IPS-18c (cell line): ENCODE results near the gene LSM14A.
"Not testable (repeated sequence)": the region's sequence is repeated elsewhere in the genome, so short reads cannot be mapped to it uniquely, and the experiment has no call there.

Experiments used
- H3K4me3 ChIP-seq: 2 replicates; pipeline ENCODE4 v1.7.0; 2013; ENCODE audit warnings: low read depth, mild to moderate bottlenecking, low read length, moderate library complexity; ENCODE audit not compliant: insufficient read depth
- H3K9me3 ChIP-seq: one replicate; pipeline ENCODE4 v1.6.1; 2013; ENCODE audit warnings: mild to moderate bottlenecking, low read length, moderate library complexity; ENCODE audit not compliant: control insufficient read depth, insufficient read depth

LSM14A gene

DNA sequence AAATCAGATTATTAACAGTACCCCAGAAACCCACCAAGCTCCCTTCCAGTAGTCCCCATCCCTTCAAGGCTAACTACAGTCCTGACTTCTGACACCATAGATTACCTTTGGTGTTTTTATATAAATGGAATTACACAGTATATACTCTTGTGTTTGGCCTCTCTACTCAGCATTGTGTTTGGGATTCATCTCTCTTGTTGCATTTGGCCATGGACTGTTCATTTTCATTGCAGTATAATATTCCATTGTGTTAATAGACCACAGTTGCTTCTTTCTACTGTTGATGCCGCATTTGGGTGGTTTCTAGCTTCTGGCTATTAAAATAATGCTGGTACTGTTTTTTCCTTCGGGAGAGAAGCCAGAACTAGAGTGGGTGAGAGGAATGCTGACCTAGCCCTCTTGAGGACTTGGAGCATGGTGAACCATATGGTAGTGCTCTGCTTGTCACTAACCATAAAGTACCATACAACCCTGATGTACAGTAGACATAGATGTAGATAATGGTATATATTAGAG, 63.2 kb downstream of the LSM14A start:
- Histone ChIP-seq H3K9me3 (no peaks in the 10 kb centered on the region), H3K4me3 (no peak overlapping the region)

DNA sequence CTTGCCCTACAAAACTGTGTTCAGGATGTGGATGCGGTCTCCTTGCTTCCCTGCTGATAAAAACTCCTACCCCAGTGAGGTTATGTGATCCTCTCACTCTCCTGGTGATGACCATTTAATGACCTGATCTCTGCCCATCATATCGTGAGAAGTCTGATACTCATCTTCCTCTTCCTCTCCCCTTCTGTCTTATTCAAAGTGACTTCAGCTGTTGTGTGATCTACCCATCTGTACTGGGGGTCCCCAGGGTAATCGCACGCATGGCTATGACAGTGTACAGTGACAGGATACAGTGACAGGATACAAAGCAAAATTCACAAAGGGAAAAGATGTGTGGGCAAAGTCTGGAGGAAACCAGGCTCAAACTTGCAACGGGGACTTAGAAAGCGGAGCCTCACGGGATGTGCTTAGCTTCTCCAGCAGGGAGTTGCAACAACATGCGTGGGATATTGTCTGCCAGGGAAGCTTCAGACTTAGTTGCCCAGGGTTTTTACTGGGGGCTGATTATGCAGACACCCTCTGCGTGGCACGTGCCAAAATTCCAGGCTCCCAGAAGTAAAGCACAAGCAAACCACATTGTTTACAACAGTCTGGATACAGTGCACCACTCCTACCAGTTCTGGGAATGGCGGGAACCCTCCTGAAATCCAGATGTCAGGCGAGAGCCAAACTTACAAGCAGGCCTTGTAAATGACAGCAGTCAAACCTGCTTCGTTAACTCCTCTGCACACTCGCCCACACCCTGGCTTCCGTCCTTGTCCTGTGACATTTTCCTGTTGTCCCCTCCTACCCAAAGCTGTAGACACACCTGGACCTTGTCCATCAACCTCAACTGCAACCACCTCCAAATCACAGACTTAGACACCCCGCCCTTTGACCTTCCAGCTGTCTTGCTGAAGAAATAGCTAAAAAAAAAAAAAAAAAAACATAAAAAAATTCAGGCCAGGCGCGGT, 64.0 kb downstream of the LSM14A start:
- no peak overlapping the region for H3K4me3 ChIP-seq
- H3K9me3 ChIP-seq, result no peaks in the 10 kb centered on the region

DNA sequence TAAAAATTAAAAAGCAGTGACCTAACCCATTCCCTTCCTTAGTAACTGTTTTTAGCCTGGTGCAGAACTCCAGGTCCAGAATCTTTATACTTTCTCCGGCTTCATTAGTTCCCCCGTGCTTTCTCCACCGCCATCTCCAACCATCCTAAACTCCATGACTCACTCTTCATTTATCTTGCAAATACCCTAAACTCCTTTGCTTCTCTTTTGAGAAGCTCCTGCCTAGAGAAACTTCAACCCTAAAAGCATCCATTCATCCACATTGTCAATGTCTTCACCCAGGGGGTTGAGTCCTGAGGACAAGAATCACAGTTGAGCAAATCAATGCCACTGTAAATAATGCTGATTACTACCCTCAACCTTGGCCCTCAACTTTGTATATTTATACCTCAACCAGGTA, 65.0 kb downstream of the LSM14A start:
- no peaks in the 10 kb centered on the region for H3K9me3 ChIP-seq
- no peak overlapping the region for H3K4me3 ChIP-seq

DNA sequence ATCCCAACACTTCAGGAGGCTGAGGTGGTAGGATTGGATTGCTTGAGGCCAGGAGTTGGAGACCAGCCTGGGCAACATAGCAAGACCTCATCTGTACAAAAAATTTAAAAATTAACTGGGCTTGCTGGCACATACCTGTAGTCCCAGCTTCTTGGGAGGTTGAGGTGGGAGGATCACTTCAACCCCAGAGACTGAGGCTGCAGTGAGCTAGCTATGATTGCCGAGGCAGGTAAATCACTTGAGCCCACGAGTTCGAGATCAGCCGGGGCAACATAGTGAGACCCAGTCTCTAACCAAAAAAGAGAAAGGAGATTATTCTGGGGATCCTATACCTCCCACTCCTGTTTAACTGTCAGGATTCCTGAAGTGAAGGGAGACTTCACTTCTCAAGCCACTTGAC, 65.6 kb downstream of the LSM14A start:
- H3K4me3 ChIP-seq, result no peak overlapping the region
- H3K9me3 ChIP-seq, result no peaks in the 10 kb centered on the region

DNA sequence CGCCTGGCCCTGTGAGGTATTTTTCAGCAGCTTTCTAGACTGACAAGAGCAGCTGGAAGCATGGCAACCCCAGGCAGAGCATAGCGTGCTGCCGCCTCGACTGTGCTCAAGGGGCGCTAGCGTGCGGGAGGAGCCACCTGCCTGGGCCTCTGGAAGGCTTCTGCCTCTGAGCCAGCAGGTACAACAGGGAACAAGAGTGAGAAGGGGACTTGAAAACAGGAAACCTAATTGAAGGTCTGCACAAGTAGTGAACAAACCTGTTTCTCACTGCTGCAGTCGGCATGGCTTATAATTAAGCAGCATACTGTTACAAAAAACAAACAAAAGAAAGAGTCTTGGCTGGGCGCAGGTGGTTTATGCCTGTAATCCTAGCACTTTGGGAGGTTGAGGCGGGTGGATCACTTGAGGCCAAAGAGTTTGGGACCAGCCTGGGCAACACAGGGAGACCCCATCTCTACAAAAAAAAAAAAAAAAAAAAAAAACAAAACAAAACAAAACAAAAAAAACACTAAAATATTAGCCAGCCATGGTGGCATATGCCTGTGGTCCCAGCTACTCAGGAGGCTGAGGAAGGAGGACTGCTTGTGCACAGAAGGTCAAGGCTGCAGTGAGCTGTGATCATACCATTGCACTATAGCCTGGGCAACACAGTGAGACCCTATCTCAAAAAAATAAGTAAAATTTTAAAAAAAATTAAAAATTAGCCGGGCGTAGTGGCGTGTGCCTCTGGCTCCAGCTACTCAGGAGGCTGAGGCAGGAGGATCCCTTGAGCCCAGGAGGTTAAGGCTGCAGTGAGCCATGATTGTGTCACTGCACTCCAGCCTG, 69.4 kb downstream of the LSM14A start:
- no peak overlapping the region for H3K4me3 ChIP-seq
- no peaks in the 10 kb centered on the region for H3K9me3 ChIP-seq

DNA sequence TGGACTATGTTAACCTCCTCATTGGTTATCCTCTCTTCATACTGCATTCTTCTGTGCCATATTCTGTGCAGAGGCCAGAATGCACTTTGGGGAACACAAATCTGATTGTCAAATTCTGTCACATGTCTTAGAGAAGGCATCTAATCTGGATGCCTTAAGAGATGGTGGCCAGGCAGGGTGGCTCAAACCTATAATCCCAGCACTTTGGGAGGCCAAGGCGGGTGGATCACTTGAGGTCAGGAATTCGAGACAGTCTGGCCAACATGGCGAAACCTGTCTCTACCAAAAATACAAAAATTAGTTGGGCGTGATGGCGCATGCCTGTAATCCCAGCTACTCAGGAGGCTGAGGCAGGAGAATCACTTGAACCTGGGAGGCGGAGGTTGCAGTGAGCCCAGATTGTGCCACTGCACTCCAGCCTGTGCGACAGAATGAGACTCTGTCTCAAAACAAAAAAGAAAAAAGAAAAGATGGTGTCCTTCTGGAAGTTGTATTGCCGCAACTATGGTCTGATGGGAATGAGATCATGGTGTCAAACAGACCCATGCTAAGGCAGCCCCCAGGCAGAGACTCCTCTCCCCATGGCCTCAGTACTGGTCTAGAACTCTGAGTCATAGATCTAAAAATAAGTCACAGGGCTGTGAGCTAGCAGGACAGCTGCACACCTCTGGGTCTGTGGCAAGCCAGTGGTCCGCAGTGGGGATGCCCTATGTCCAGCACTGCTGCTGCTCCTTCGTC, 71.0 kb downstream of the LSM14A start:
- H3K9me3 ChIP-seq, H3K4me3 ChIP-seq: not testable (repeated sequence)

DNA sequence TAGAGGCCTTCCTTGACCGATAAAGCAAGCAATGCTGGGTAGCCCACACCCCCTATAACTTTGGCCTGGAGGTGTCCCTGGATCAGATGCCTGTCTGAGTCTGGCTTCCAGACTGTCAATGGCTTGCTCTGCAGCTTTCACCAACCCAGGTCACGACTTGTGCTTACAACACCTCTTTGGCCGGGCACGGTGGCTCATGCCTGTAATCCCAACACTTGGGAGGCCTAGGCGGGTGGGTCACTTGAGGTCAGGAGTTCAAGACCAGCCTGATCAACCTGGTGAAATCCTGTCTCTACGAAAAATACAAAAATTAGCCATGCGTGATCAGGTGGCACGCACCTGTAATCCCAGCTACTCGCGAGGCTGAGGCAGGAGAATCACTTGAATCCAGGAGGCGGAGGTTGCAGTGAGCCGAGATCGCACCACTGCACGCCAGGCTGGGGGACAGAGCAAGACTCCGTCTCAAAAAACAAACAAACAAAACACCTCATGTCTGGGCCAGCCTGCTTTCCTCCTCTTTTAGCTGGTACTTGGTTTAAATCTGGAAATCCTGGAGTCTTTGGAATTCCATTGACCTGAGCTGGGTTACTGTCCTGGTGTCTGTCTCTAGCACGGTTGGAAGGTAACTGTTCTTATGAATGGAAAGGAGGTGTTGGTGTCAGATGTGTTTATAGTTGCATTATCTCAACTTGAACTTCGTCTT, 71.7 kb downstream of the LSM14A start:
- no peaks in the 10 kb centered on the region for H3K9me3 ChIP-seq
- H3K4me3 ChIP-seq, result no peak overlapping the region

DNA sequence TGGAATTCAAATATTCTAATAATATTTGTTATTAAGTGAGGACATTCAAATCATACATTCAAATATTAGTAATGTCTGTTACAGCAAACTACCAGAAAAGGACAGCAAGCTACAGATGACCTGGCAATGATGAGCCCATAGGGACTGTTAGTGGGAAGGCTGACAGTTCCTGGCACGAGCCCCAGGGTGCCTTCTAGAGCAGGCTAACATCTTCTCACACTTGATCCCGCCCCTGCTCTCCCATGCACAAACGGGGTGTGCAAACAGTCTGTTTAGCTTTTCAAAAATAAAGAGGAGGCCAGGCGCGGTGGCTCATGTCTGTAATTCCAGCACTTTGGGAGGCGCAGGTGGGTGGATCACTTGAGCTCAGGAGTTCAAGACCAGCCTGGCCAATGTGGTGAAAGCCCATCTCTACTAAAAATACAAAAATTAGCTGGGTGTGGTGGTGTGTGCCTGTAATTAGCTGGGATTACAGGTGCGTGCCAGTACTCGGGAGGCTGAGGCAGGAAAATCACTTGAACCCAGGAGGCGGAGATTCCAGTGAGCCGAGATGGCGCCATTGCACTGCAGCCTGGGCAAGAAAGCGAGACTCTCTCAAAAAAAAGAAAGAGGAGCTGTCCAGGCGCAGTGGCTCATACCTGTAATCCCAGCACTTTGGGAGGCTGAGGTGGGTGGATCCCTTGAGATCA, 72.5 kb downstream of the LSM14A start:
- no peaks in the 10 kb centered on the region for H3K9me3 ChIP-seq
- no peak overlapping the region for H3K4me3 ChIP-seq

DNA sequence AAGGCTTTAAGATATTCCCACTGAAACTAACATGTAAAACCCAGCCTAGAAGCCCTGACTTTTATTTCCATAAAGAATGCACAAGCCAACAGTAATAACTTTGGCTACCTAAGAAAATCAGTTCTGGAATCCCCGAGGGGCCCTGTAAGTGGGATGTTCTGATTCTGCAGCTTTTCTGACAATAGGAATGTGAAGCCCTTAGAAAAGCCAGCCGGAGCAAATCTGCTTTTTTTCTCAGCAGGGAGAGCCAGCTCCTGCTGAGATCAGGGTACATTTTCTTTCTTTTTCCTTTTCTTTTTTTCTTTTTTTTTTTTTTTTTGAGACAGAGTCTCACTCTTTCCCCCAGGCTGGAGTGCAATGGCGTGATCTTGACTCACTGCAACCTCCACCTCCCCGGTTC, 74.0 kb downstream of the LSM14A start:
- Histone ChIP-seq H3K4me3 (no peak overlapping the region), H3K9me3 (no peaks in the 10 kb centered on the region)

DNA sequence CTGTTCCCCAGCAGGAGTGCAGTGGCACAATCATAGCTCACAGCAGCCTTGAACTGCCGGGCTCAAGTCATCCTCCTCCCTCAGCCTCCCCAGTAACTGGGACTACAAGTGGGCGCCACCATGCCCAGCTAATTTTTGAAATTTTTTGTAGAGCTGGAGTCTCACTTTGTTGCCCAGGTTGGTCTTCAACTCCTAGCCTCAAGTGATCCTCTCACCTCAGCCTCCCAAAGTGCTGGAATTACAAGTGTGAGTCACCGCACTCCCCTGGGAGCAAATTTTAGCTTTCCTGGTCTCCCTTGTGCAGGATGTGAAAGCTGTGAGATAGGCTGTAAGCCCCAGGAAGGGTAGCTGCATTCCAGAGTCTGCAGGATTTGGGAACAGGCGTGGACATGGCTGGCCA, 76.6 kb downstream of the LSM14A start:
- H3K9me3 ChIP-seq, result no peaks in the 10 kb centered on the region

DNA sequence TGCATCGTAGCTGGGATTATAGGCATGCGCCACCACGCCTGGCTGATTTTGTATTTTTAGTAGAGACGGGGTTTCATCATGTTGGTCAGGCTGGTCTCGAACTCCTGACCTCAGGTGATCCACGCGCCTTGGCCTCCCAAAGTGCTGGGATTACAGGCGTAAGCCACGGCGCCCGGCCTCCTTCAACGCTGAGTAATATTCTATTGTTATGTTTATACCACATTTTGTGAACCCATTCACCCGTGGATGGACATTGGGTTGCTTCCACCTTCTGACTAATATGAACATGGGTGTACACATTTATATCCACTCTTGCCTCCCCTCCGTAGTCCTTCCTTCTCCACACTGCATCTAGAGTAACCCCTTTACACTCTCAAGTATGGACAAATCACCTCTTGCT, 80.9 kb downstream of the LSM14A start:
- H3K9me3 ChIP-seq, H3K4me3 ChIP-seq: not testable (repeated sequence)

More for the DNA sequence above, 76.6 kb downstream of the LSM14A start:
- no peak overlapping the region for H3K4me3 ChIP-seq

DNA sequence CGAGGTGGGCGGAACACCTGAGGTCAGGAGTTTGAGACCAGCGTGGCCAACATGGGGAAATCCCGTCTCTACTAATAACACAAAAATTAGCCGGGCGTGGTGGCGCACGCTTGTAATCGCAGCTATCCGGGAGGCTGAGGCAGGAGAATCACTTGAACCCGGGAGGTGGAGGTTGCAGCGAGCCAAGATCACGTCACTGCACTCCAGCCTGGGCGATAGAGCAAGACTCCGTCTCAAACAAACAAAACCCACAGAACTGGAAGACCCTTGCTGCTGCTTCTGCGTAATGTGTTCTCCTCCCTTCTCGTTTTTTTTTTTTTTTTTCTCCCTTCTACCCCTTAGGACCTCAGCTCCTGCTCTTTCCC, 81.4 kb downstream of the LSM14A start:
- peak overlapping the region; percentile 78 for H3K4me3 ChIP-seq
- not testable (repeated sequence) for H3K9me3 ChIP-seq

DNA sequence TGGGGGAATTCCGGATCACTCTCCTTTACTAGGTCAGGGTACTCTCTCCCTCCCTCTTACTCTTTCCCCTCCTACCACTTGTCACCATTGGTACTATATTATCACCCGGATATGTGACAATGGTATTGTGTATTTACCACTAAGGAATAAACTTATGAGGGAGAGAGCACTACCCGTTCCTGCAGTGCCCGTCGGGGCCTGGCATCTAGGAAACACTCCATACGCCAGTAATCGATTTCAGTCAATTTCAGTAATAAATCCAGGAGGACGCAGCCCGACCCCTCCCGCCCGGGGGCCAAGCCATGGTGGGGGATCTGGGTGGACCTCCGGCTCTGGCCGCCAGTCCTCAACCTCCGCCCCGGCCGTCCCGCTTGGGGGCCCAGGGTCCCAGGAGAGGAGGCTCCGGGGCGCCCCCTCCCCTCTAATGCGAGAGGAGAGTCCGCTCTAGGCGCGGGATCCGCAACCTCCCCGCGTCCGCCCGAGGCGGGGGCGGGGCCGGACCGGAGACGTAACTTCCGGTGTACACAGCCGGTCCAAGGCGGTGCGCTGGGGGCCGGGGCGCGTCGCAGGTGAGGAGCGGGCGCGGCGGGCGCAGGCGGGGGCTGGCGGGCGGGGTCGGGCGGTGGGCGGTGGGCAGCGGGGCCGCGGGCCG, 81.9 kb downstream of the LSM14A start, which contains the start of gene GARRE1:
GARRE1 (plus strand) TSS at position 509 of the 652 bp plus-strand sequence. CDS start 45,920 bp downstream, outside the sequence.
- Histone ChIP-seq H3K4me3 (peak within 1 kb of the TSS; percentile 78), H3K9me3 (no peaks in the 10 kb centered on the region)

DNA sequence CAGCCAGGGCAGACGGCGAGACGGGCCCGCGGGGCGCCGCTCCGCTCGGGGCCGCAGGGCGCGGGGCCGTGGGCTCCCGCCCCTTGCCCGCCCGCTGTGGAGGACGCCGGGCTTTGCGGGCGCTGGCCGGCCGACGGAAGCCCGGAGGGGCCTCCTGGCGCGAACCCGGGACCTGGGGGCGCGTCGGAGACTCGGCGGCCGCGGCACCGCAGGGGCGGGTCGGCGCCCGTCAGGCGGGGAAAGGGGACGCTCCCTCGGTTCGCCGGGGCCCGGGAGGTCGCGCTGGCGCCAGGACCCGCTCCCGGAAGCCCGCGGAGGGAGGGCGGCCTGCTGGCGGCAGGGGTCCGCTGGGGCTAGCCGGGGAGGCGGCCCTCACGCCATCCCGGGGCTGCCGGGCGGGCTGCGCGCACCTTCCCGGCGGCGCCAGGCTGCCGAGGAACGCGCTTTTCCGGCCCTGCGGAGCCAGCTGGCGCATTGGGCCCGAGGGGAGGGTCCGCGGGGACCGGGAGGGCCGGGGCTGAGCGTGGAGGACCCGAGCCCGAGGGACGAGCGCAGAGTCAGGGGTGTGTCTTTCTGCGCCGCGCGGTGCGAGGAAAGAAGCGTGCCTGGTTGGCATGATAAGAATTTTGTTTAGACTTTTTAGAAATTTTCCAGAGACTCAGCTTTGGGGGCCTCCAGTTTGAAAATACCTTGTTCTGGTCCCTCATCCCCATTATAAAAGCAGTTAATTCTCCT, 82.6 kb downstream of the LSM14A start:
- no peaks in the 10 kb centered on the region for H3K9me3 ChIP-seq
- H3K4me3 ChIP-seq, result peak overlapping the region; percentile 78

DNA sequence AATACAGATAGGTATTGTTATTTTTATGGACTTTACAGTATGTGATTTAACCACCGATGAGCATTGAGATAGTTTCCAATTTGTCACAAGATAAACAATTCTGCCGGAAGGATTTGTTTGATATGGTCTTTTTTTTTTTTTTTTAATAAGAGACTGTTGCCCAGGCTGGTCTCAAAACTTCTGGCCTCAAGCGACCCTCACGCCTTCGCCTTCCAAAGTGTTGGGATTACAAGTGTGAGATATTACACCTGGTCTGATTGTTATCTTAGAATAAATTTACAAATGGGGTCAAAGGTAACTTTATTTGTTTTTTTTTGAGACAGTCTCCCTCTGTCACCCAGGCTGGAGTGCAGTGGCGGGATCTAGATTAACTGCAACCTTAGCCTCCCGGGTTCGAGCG, 83.2 kb downstream of the LSM14A start:
- H3K4me3 ChIP-seq, result peak overlapping the region; percentile 78
- H3K9me3 ChIP-seq, result no peaks in the 10 kb centered on the region
